SK-N-SH treated with all-trans-retinoic acid at 6 μM for 48 hours (cell line): ENCODE measurements around the gene PLAAT3.

Experiments
- ATAC-seq: fragments of 200-7000 bp; cut with Tn5 transposase; 3 replicates; pipeline ENCODE4 v1.9.1; 2020; ENCODE audit warnings: mild to moderate bottlenecking, moderate library complexity
- ARNTL ChIP-seq: fragments of 450-650 bp; formaldehyde crosslinking; IDR thresholded peaks from 2 replicates; pipeline ENCODE4 v1.5.0; 2020; ENCODE audit warnings: low read depth, mild to moderate bottlenecking, moderate library complexity, borderline replicate concordance
- BACH2 ChIP-seq: fragments of 250-450 bp; sonication (Bioruptor Pico); IDR thresholded peaks from 2 replicates; pipeline ENCODE4 v1.9.0; 2021; ENCODE audit warnings: mild to moderate bottlenecking, borderline replicate concordance
- ESRRG ChIP-seq: fragments of 250-450 bp; sonication (Bioruptor Pico); IDR thresholded peaks from 2 replicates; pipeline ENCODE4 v1.6.1; 2021; ENCODE audit warnings: mild to moderate bottlenecking
- GLIS3 ChIP-seq: fragments of 250-450 bp; sonication (Bioruptor Pico); IDR thresholded peaks from 2 replicates; pipeline ENCODE4 v1.5.0; 2020; ENCODE audit warnings: mild to moderate bottlenecking, moderate library complexity
- ISL1 ChIP-seq: fragments of 250-450 bp; sonication (Bioruptor Pico); IDR thresholded peaks from 2 replicates; pipeline ENCODE4 v2.1.2; 2022; ENCODE audit warnings: mild to moderate bottlenecking, moderate library complexity
- RARB ChIP-seq: fragments of 250-450 bp; sonication (Bioruptor Pico); IDR thresholded peaks from 2 replicates; pipeline ENCODE4 v1.8.0; 2021; ENCODE audit warnings: mild to moderate bottlenecking, moderate library complexity
- SNAI2 ChIP-seq: fragments of 250-450 bp; sonication (Bioruptor Pico); IDR thresholded peaks from 2 replicates; pipeline ENCODE4 v1.5.0; 2020; ENCODE audit warnings: mild to moderate bottlenecking, moderate library complexity
- TCF4 ChIP-seq: fragments of 250-450 bp; sonication (Bioruptor Pico); IDR thresholded peaks from 2 replicates; pipeline ENCODE4 v1.8.0; 2021; ENCODE audit warnings: mild to moderate bottlenecking, moderate library complexity, borderline replicate concordance
- TOX ChIP-seq: fragments of 250-450 bp; sonication (Bioruptor Pico); IDR thresholded peaks from 2 replicates; pipeline ENCODE4 v1.8.0; 2021; ENCODE audit warnings: mild to moderate bottlenecking, moderate library complexity, borderline replicate concordance
- ZC3H10 ChIP-seq: fragments of 250-450 bp; sonication (Bioruptor Pico); IDR thresholded peaks from 2 replicates; pipeline ENCODE4 v1.5.1; 2021; ENCODE audit warnings: mild to moderate bottlenecking, moderate library complexity
- ZFP3 ChIP-seq: fragments of 250-450 bp; sonication (Bioruptor Pico); IDR thresholded peaks from 2 replicates; pipeline ENCODE4 v1.5.0; 2020; ENCODE audit warnings: mild to moderate bottlenecking, moderate library complexity
- ZFP30 ChIP-seq: fragments of 450-650 bp; formaldehyde crosslinking; IDR thresholded peaks from 2 replicates; pipeline ENCODE4 v1.5.0; 2022; ENCODE audit warnings: mild to moderate bottlenecking, moderate library complexity
- ZNF565 ChIP-seq: fragments of 450-650 bp; formaldehyde crosslinking; conservative IDR thresholded peaks from 2 replicates; pipeline ENCODE4 v1.5.0; 2020; ENCODE audit warnings: low read depth, mild to moderate bottlenecking, moderate library complexity
- ZNF70 ChIP-seq: fragments of 450-650 bp; formaldehyde crosslinking; IDR thresholded peaks from 2 replicates; pipeline ENCODE4 v1.5.0; 2020; ENCODE audit warnings: mild to moderate bottlenecking, moderate library complexity
- ZNF8 ChIP-seq: fragments of 450-650 bp; formaldehyde crosslinking; IDR thresholded peaks from 2 replicates; pipeline ENCODE4 v1.5.0; 2020; ENCODE audit warnings: mild to moderate bottlenecking, moderate library complexity
- TF ChIP-seq, protein P1 (sequence below): fragments of 250-450 bp; sonication (Bioruptor Pico); IDR thresholded peaks from 2 replicates; pipeline ENCODE4 v1.8.0; 2020; ENCODE audit warnings: mild to moderate bottlenecking, moderate library complexity, borderline replicate concordance
- TF ChIP-seq, protein P2 (sequence below): fragments of 250-450 bp; sonication (Bioruptor Pico); IDR thresholded peaks from 2 replicates; pipeline ENCODE4 v1.5.1; 2021; ENCODE audit warnings: mild to moderate bottlenecking, moderate library complexity
- TF ChIP-seq, protein P3 (sequence below): fragments of 250-450 bp; sonication (Bioruptor Pico); IDR thresholded peaks from 2 replicates; pipeline ENCODE4 v1.8.0; 2021; ENCODE audit warnings: low read depth, mild to moderate bottlenecking, moderate library complexity, borderline replicate concordance
- TF ChIP-seq, protein P4 (sequence below): fragments of 250-450 bp; sonication (Bioruptor Pico); IDR thresholded peaks from 2 replicates; pipeline ENCODE4 v1.5.1; 2020; ENCODE audit warnings: low read depth, mild to moderate bottlenecking, moderate library complexity

PLAAT3 gene

DNA sequence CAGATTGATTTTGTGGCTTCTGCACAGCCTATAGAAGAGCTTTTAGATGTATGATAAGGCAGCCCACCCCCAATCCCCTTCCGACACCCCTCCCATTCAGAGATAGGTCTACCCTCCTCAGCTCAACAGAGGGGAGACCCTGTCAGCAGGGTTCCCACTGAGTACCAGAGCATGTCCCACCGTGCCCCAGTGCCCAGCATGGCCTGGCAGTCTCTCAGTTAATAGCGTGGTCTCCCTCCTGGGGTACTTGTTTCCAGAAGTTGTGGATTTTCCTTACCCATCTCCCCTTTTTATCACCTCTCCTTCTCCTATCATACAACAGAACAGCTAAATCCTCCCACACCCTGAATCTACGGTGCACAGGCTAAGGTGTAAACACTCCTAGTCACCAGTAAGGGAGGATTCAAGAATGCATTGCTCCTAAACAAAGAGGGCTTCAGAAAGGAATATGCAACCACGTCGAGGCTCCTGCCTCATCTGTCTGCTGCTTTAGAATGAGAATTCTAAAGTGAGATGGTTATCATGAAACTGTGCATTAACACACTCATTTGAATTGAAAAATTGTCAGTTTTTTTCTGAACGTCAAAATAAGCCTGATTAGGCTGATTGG, 57.7 kb downstream of the PLAAT3 start (continued):
- TF ChIP-seq, protein P1, sequence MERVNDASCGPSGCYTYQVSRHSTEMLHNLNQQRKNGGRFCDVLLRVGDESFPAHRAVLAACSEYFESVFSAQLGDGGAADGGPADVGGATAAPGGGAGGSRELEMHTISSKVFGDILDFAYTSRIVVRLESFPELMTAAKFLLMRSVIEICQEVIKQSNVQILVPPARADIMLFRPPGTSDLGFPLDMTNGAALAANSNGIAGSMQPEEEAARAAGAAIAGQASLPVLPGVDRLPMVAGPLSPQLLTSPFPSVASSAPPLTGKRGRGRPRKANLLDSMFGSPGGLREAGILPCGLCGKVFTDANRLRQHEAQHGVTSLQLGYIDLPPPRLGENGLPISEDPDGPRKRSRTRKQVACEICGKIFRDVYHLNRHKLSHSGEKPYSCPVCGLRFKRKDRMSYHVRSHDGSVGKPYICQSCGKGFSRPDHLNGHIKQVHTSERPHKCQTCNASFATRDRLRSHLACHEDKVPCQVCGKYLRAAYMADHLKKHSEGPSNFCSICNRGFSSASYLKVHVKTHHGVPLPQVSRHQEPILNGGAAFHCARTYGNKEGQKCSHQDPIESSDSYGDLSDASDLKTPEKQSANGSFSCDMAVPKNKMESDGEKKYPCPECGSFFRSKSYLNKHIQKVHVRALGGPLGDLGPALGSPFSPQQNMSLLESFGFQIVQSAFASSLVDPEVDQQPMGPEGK (CRISPR knock-in tag): no peak
- TF ChIP-seq RARB (CRISPR knock-in tag): no peak
- TF ChIP-seq, all 23 proteins: peak for 0

DNA sequence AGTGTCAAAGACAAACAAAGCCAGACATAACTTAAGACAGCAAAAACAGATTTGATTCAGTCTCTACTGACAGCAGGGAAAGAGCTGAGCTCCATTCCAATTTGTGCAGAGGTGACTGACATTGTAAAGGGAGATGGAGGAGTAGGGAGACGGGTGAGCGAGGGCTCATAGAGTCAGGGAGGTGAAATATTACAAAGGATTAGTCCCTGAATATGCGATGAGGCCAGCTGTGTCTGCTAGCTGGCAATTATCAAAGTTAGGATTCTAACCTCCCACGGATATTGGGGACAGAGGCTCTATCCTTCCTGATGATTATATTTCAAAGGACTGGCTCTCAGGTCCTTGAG, 59.4 kb downstream of the PLAAT3 start:
- TF ChIP-seq, protein P2, sequence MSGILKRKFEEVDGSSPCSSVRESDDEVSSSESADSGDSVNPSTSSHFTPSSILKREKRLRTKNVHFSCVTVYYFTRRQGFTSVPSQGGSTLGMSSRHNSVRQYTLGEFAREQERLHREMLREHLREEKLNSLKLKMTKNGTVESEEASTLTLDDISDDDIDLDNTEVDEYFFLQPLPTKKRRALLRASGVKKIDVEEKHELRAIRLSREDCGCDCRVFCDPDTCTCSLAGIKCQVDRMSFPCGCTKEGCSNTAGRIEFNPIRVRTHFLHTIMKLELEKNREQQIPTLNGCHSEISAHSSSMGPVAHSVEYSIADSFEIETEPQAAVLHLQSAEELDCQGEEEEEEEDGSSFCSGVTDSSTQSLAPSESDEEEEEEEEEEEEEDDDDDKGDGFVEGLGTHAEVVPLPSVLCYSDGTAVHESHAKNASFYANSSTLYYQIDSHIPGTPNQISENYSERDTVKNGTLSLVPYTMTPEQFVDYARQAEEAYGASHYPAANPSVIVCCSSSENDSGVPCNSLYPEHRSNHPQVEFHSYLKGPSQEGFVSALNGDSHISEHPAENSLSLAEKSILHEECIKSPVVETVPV (CRISPR knock-in tag): no peak
- TF ChIP-seq GLIS3 (no peak), TCF4 (CRISPR knock-in tag) (no peak), ZFP30 (CRISPR knock-in tag) (no peak), TOX (CRISPR knock-in tag) (no peak), ZC3H10 (CRISPR knock-in tag) (no peak)
- TF ChIP-seq, protein P1 (CRISPR knock-in tag): no peak
- no peak for ATAC-seq

DNA sequence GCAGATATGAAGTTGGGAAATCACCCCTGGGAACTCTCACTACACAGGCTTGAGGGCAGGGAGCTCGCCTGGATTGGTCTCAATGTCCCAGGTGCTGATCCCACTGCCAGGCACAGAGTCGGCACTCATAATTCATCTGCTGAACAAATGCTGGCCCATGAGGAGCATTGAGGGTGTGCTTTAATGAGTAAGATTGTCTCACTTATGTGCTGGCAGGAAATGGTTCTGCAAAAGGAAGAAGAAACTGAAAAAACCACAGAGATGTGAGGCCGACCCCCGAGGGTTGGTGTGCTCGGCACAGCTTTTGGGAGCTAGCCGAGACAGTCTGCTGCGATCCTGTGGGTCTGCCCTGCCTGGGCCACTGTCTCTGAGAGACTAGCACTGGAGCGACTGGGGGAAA, 60.5 kb downstream of the PLAAT3 start:
- no peak for ATAC-seq
- no peak for TF ChIP-seq ZFP3 (CRISPR knock-in tag)
- TF ChIP-seq, protein P3, sequence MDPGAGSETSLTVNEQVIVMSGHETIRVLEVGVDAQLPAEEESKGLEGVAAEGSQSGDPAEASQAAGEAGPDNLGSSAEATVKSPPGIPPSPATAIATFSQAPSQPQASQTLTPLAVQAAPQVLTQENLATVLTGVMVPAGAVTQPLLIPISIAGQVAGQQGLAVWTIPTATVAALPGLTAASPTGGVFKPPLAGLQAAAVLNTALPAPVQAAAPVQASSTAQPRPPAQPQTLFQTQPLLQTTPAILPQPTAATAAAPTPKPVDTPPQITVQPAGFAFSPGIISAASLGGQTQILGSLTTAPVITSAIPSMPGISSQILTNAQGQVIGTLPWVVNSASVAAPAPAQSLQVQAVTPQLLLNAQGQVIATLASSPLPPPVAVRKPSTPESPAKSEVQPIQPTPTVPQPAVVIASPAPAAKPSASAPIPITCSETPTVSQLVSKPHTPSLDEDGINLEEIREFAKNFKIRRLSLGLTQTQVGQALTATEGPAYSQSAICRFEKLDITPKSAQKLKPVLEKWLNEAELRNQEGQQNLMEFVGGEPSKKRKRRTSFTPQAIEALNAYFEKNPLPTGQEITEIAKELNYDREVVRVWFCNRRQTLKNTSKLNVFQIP (CRISPR knock-in tag): no peak
- TF ChIP-seq ISL1: no peak
- no peak for TF ChIP-seq ZNF8 (CRISPR knock-in tag)
- no peak for TF ChIP-seq ZFP30 (CRISPR knock-in tag)
- TF ChIP-seq ZNF565 (CRISPR knock-in tag): no peak
- no peak for TF ChIP-seq TCF4 (CRISPR knock-in tag)
- no peak for TF ChIP-seq ARNTL
- no peak for TF ChIP-seq ZC3H10 (CRISPR knock-in tag)
- TF ChIP-seq, protein P1 (CRISPR knock-in tag): no peak
- no peak for TF ChIP-seq ESRRG (CRISPR knock-in tag)
- no peak for TF ChIP-seq ZNF70
- TF ChIP-seq TOX (CRISPR knock-in tag): no peak
- no peak for TF ChIP-seq SNAI2 (CRISPR knock-in tag)
- TF ChIP-seq, all 23 proteins: peak for 0

DNA sequence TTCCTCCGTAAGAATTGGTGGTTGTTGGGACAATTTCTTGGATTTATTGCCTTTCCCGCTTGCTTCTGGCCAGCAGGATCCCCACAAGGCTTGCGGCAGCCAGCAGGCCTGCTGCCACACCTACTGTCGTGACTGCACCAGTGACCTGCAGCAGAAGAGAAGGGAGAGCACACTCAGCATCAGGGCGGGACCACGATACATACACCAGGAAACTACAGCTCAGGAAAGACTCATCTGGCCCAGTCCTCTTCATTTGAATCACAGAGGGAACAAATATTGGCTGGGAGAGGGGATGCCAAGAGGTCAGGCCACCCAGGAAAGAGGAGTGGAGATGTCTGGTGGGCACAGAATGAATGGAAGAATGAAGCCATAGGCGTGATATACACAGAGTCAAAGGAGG, 61.3 kb downstream of the PLAAT3 start:
- no peak for ATAC-seq
- TF ChIP-seq ISL1 (no peak), ARNTL (no peak), BACH2 (no peak), ZFP3 (CRISPR knock-in tag) (no peak), ZC3H10 (CRISPR knock-in tag) (no peak), TCF4 (CRISPR knock-in tag) (no peak)
- TF ChIP-seq, protein P4, sequence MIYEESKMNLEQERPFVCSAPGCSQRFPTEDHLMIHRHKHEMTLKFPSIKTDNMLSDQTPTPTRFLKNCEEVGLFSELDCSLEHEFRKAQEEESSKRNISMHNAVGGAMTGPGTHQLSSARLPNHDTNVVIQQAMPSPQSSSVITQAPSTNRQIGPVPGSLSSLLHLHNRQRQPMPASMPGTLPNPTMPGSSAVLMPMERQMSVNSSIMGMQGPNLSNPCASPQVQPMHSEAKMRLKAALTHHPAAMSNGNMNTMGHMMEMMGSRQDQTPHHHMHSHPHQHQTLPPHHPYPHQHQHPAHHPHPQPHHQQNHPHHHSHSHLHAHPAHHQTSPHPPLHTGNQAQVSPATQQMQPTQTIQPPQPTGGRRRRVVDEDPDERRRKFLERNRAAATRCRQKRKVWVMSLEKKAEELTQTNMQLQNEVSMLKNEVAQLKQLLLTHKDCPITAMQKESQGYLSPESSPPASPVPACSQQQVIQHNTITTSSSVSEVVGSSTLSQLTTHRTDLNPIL (CRISPR knock-in tag): no peak
- TF ChIP-seq, protein P2 (CRISPR knock-in tag): no peak
- TF ChIP-seq, protein P1 (CRISPR knock-in tag): no peak
